ENCODE data around the gene OR1M1.

GRCh38 chr19:9052894-9053293 lies 34.0 kb upstream of the OR1M1 start:
- no peak for TF ChIP-seq CTCF (IDR thresholded peaks at IDR 0.05)
- no peak for TF ChIP-seq POLR2A (IDR thresholded peaks at IDR 0.05)
